COLO668 (cell line): ENCODE results near the gene CENPE.
A peak's percentile ranks its signal among the peaks of the same experiment; 100 is the strongest.

Source experiments
- DNase-seq: peaks from one replicate; lab custom pipeline; 2025; ENCODE audit not compliant: unreplicated experiment; lab: John Stamatoyannopoulos, UW

Gene CENPE

GRCh38 chr4:103075894-103076746, 122.0 kb downstream of the CENPE start:
- peak; percentile 84 for DNase-seq

GRCh38 chr4:103075435-103075893, 122.7 kb downstream of the CENPE start:
- DNase-seq, result no peak

- no peak for DNase-seq
Observed at GRCh38 chr4:103074744-103075434, 123.3 kb downstream of the CENPE start.

- no peak for DNase-seq
Observed at GRCh38 chr4:103073792-103074438, 124.2 kb downstream of the CENPE start.

GRCh38 chr4:103067841-103068547, 130.1 kb downstream of the CENPE start:
- no peak for DNase-seq

- DNase-seq, result no peak
Observed at GRCh38 chr4:103060453-103061148, 137.5 kb downstream of the CENPE start.
